ENCODE results near the gene GNAZ.

DNA sequence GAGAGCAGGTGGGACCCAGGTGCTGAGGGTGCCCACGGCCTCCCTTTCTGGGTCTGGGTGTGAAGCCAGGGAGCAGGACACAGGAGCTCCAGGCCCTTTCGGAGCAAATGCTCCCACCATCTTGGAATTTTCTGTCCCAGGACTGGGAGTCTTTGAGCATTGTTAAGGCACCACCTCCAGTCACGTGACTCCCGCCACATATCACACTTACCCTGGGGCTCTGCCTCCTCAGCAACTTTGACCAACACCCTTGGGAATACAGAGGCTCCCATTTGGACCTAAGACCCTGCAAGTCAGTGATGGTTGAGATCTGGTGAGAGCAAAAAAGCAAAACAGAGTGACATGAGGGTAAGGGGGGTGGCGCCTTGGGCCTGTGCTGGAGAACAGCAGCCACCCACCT is 35.6 kb downstream of the GNAZ start:
- TF ChIP-seq, protein P1, sequence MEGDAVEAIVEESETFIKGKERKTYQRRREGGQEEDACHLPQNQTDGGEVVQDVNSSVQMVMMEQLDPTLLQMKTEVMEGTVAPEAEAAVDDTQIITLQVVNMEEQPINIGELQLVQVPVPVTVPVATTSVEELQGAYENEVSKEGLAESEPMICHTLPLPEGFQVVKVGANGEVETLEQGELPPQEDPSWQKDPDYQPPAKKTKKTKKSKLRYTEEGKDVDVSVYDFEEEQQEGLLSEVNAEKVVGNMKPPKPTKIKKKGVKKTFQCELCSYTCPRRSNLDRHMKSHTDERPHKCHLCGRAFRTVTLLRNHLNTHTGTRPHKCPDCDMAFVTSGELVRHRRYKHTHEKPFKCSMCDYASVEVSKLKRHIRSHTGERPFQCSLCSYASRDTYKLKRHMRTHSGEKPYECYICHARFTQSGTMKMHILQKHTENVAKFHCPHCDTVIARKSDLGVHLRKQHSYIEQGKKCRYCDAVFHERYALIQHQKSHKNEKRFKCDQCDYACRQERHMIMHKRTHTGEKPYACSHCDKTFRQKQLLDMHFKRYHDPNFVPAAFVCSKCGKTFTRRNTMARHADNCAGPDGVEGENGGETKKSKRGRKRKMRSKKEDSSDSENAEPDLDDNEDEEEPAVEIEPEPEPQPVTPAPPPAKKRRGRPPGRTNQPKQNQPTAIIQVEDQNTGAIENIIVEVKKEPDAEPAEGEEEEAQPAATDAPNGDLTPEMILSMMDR (IDR thresholded peaks at IDR 0.05), result no peak
- no peak for TF ChIP-seq POLR2A (IDR thresholded peaks at IDR 0.05)

Data from stomach (tissue), 4 donors.